HG02623 (cell line): Measurements from ENCODE around the gene PEX16.

ENCODE experiments used
- ATAC-seq: cut with Tn5 transposase; IDR thresholded peaks from one replicate; pipeline ENCODE4 v1.9.1; 2021; ENCODE audit warnings: moderate library complexity; ENCODE audit not compliant: unreplicated experiment

PEX16 gene

GRCh38 chr11:45917623-45918330 lies at the start of gene PEX16:
Gene PEX16, minus strand, starts transcription at chr11:45917877. Its CDS starts 66 bp downstream, at chr11:45917811.
- ATAC-seq: peak; percentile 88

GRCh38 chr11:45964911-45965389 lies 47.3 kb upstream of the PEX16 start:
- ATAC-seq: no peak

- no peak for ATAC-seq
These were observed 44.1 kb upstream of the PEX16 start for GRCh38 chr11:45961751-45962240.

- no peak for ATAC-seq
These were observed 42.9 kb upstream of the PEX16 start for GRCh38 chr11:45960387-45961095.

GRCh38 chr11:45959851-45960250 lies 42.2 kb upstream of the PEX16 start:
- ATAC-seq: no peak

- no peak for ATAC-seq
These were observed 32.3 kb upstream of the PEX16 start for GRCh38 chr11:45949992-45950407.

- no peak for ATAC-seq
These were observed 30.7 kb upstream of the PEX16 start for GRCh38 chr11:45948356-45948755.

- no peak for ATAC-seq
These were observed 30.2 kb upstream of the PEX16 start for GRCh38 chr11:45947885-45948284.

- ATAC-seq: no peak
These were observed 27.8 kb upstream of the PEX16 start for GRCh38 chr11:45945397-45945999.

GRCh38 chr11:45942381-45942780 lies 24.7 kb upstream of the PEX16 start:
- ATAC-seq: no peak

GRCh38 chr11:45941285-45941684 lies 23.6 kb upstream of the PEX16 start:
- ATAC-seq: no peak

GRCh38 chr11:45939836-45940235 lies 22.2 kb upstream of the PEX16 start:
- ATAC-seq: no peak

- no peak for ATAC-seq
These were observed 20.2 kb upstream of the PEX16 start for GRCh38 chr11:45937916-45938315.

- ATAC-seq: no peak
These were observed 18.9 kb upstream of the PEX16 start for GRCh38 chr11:45936511-45937054.

- ATAC-seq: no peak
These were observed 17.8 kb upstream of the PEX16 start for GRCh38 chr11:45935349-45936064.

GRCh38 chr11:45934580-45935318 lies 17.1 kb upstream of the PEX16 start:
- ATAC-seq: no peak

GRCh38 chr11:45933846-45934579 lies 16.3 kb upstream of the PEX16 start:
- ATAC-seq: no peak

GRCh38 chr11:45933131-45933831 lies 15.6 kb upstream of the PEX16 start:
- ATAC-seq: no peak

GRCh38 chr11:45932217-45932616 lies 14.5 kb upstream of the PEX16 start:
- ATAC-seq: no peak
